Measurements from ENCODE around the gene TBL1X. TPM values are rescaled to one million over a fixed set of nuclear protein-coding genes. Genes with fewer than 3 reads are reported as not detected.
A peak's percentile ranks its signal among the peaks of the same experiment; 100 is the strongest.

TBL1X gene
- total RNA-seq, 6 donors from 2014 or later = 6.3 to 21.4 (median 12.8) TPM

- no peak for TF ChIP-seq CTCF (IDR thresholded peaks at IDR 0.05)
- no peak for TF ChIP-seq POLR2A (IDR thresholded peaks at IDR 0.05)
- H3K36me3 ChIP-seq = no peaks in the 10 kb centered on the region
- whole genome bisulfite sequencing, 2 donors = 24 to 31% methylated on average over 2 of the region's 2 CpGs
- H3K4me1 ChIP-seq = peaks cover 0 to 25% (median 0%) of the 10 kb centered on the region in 4 donors
- no peak overlapping the region for H3K4me3 ChIP-seq
- no peak overlapping the region for H3K27ac ChIP-seq
- peaks cover 0 to 20% (median 0%) of the 10 kb centered on the region in 4 donors for H3K27me3 ChIP-seq
- ATAC-seq (ENCODE audit: low FRiP score in 2 of 2) (no peak), DNase-seq (peak in 1 of 2 donors; percentile 31)
- no peaks in the 10 kb centered on the region for H3K9me3 ChIP-seq
Measured at GRCh38 chrX:9788911-9789310, 324.1 kb downstream of the TBL1X start.

GRCh38 chrX:9789555-9789954, 324.7 kb downstream of the TBL1X start:
- no peak for TF ChIP-seq POLR2A (IDR thresholded peaks at IDR 0.05)
- TF ChIP-seq CTCF (IDR thresholded peaks at IDR 0.05) = no peak
- TF ChIP-seq EP300 (IDR thresholded peaks at IDR 0.05) = no peak
- TF ChIP-seq POLR2AphosphoS5 (IDR thresholded peaks at IDR 0.05) = no peak
- no peak overlapping the region for H3K27ac ChIP-seq
- H3K36me3 ChIP-seq = no peaks in the 10 kb centered on the region
- H3K27me3 ChIP-seq = peaks cover 0 to 20% (median 0%) of the 10 kb centered on the region in 4 donors
- H3K9me3 ChIP-seq = no peaks in the 10 kb centered on the region
- H3K4me1 ChIP-seq = peaks cover 0 to 25% (median 0%) of the 10 kb centered on the region in 4 donors
- no peak overlapping the region for H3K4me3 ChIP-seq
- DNase-seq (no peak), ATAC-seq (ENCODE audit: low FRiP score in 2 of 2) (no peak)
- WGBS, 2 donors = 74 to 78% methylated on average over 3 to 5 of the region's 5 CpGs
